Testis (tissue), 3 donors: ENCODE results near the gene DIS3L. TPM values are rescaled to one million over a fixed set of nuclear protein-coding genes. Genes with fewer than 3 reads are reported as not detected.
"Not testable (repeated sequence)": the region's sequence is repeated elsewhere in the genome, so short reads cannot be mapped to it uniquely, and the experiment has no call there.

Experiments
- DNase-seq: peaks from one replicate; pipeline ENCODE4 v3.0.0-alpha.2; 2019
- H3K27ac ChIP-seq, 2 donors: fragments of 200-600 bp; sonication (generic); one replicate each; pipeline ENCODE4 v1.5.1; 2019
- H3K27me3 ChIP-seq: fragments of 200-600 bp; sonication (generic); one replicate; pipeline ENCODE4 v1.5.1; 2019
- H3K36me3 ChIP-seq: fragments of 200-600 bp; sonication (generic); one replicate; pipeline ENCODE4 v1.5.1; 2017; ENCODE audit warnings: low read depth; ENCODE audit errors: missing control alignments
- H3K4me1 ChIP-seq: fragments of 200-600 bp; sonication (generic); one replicate; pipeline ENCODE4 v1.5.1; 2019
- H3K4me3 ChIP-seq, 2 donors: fragments of 200-600 bp; sonication (generic); one replicate each; pipeline ENCODE4 v1.5.1; 2017 to 2019
- H3K9me3 ChIP-seq: fragments of 200-600 bp; sonication (generic); one replicate; pipeline ENCODE4 v1.5.1; 2017
- POLR2A ChIP-seq: fragments of 450-650 bp; IDR thresholded peaks from one replicate; pipeline ENCODE4 v1.6.1; 2017; ENCODE audit warnings: antibody characterized with exemption, mild to moderate bottlenecking, moderate library complexity
- WGBS, 2 donors: methylation state at CpG; one replicate each; pipeline ENCODE4 v1.1.5; 2018; 5-methylcytosine and 5-hydroxymethylcytosine counted together
- intact Hi-C: fragments of 100-400 bp; cut with DNase I; formaldehyde crosslinking; loops from one replicate; pipeline ENCODE4 v1.15.1; 2023; ENCODE audit warnings: low total_unique reads
- polyA plus RNA-seq: library from polyadenylated mRNA; stranded (reverse); fragments of 350-450 nt; fragmentation: Illumina TruSeq; extraction: RNeasy Lipid Tissue Mini Kit (QIAGEN cat#74804); gene quantifications from one replicate; pipeline ENCODE4 v1.2.3, GENCODE V29; 2014; ENCODE audit warnings: low read depth, low replicate concordance; ENCODE audit not compliant: insufficient read depth
- small RNA-seq, 2 donors: library from RNA; depleted of rRNA; stranded (forward); fragments of <200 nt; gene quantifications; one replicate each; pipeline ENCODE3, GENCODE V24; 2016
- total RNA-seq, 2 donors: library from RNA; depleted of rRNA; stranded (reverse); fragments of >200 nt; gene quantifications; one replicate each; pipeline ENCODE4 v1.2.3, GENCODE V29; 2016
- TF ChIP-seq, protein P1 (sequence below), 3 experiments: fragments of 450-650 bp in 2 of 3; fragments of 200-600 bp in 1 of 3; sonication (generic) in 1 of 3; IDR thresholded peaks; one replicate each; pipeline ENCODE4 v1.5.1; 2016 to 2019; ENCODE audit warnings: antibody characterized with exemption in 3 of 3, mild to moderate bottlenecking in 2 of 3, moderate library complexity in 1 of 3

The DIS3L gene
- total and polyA plus RNA-seq, 3 donors from 2014 or later: 46.3 to 51.8 (median 48.7) TPM

DNA sequence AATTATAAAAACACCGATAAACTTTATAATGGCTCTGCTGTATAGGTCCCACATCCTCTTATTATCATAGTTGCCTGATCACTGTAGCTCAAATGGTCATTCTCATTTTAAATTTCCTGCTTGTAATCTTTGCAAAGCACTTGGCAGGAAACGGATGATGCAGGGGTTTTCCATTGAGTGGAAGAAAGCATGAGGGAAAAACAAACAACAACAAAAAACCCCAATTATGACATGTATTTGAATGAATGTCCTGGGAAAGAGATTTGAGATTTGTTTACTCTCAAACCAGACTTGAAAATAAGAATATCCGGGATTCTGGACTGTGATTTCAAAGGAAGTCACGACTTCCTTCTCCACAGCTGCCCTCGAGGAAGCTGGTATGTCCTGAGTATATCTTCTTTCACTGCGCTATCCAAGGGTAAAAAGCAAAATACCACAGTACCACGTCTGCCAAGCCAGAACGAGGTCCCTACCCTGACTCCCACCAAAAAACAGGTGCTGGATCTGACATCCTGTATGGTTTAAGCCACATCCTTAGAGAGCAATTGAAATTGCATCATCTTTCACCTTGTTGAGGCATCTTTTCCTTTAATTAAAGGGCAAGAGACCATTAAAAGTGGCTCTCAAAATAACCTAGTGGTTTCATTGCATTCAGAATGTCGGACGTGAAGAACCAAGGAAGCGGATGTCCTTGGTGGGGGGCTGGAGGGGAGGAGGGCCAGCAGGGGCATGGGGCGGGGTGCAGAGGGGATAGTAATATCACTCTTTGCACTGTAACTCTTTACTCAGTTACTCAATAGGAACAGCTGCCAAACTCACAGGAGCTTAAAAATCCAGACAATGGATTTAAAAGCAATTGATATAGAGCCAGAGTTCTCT is 76.6 kb downstream of the DIS3L start:
- intact Hi-C loops: no loop called here
- no peak for TF ChIP-seq POLR2A
- TF ChIP-seq, protein P1, sequence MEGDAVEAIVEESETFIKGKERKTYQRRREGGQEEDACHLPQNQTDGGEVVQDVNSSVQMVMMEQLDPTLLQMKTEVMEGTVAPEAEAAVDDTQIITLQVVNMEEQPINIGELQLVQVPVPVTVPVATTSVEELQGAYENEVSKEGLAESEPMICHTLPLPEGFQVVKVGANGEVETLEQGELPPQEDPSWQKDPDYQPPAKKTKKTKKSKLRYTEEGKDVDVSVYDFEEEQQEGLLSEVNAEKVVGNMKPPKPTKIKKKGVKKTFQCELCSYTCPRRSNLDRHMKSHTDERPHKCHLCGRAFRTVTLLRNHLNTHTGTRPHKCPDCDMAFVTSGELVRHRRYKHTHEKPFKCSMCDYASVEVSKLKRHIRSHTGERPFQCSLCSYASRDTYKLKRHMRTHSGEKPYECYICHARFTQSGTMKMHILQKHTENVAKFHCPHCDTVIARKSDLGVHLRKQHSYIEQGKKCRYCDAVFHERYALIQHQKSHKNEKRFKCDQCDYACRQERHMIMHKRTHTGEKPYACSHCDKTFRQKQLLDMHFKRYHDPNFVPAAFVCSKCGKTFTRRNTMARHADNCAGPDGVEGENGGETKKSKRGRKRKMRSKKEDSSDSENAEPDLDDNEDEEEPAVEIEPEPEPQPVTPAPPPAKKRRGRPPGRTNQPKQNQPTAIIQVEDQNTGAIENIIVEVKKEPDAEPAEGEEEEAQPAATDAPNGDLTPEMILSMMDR (IDR thresholded peaks at IDR 0.05): no peak
- H3K27ac ChIP-seq: peak overlapping the region in 1 of 2 donors; percentile 64
- 23 to 28% methylated on average over 12 of the region's 12 CpGs for WGBS, 2 donors
- no peaks in the 10 kb centered on the region for H3K4me1 ChIP-seq
- H3K9me3 ChIP-seq: no peaks in the 10 kb centered on the region
- H3K36me3 ChIP-seq: no peaks in the 10 kb centered on the region
- no peaks in the 10 kb centered on the region for H3K27me3 ChIP-seq
- DNase-seq: no peak
- H3K4me3 ChIP-seq: no peak overlapping the region

DNA sequence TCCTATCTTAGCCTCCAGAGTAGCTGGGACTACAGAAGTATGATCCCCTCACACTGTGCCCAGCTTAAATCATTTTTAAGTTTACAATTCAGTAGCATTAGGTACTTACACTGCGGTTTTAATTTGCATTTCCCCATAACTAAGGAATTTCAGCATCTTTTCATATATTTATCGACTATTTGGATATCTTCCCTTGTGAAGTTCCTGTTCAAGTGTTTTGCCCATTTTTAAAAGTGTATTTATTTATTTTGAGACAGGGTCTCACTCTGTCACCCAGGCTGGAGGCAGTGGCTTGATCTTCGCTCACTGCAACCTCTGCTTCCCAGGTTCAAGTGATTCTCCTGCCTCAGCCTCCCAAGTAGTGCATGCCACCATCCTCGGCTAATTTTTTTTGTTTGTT is 80.8 kb downstream of the DIS3L start:
- intact Hi-C loops: no loop called here
- H3K27me3 ChIP-seq: no peaks in the 10 kb centered on the region
- no peak overlapping the region for H3K4me3 ChIP-seq
- WGBS, 2 donors: 94 to 99% methylated on average over 4 of the region's 4 CpGs
- TF ChIP-seq, protein P1 (IDR thresholded peaks at IDR 0.05): no peak
- TF ChIP-seq POLR2A: no peak
- no peaks in the 10 kb centered on the region for H3K9me3 ChIP-seq
- H3K27ac ChIP-seq: no peak overlapping the region
- no peaks in the 10 kb centered on the region for H3K36me3 ChIP-seq
- H3K4me1 ChIP-seq: no peaks in the 10 kb centered on the region
- no peak for DNase-seq

DNA sequence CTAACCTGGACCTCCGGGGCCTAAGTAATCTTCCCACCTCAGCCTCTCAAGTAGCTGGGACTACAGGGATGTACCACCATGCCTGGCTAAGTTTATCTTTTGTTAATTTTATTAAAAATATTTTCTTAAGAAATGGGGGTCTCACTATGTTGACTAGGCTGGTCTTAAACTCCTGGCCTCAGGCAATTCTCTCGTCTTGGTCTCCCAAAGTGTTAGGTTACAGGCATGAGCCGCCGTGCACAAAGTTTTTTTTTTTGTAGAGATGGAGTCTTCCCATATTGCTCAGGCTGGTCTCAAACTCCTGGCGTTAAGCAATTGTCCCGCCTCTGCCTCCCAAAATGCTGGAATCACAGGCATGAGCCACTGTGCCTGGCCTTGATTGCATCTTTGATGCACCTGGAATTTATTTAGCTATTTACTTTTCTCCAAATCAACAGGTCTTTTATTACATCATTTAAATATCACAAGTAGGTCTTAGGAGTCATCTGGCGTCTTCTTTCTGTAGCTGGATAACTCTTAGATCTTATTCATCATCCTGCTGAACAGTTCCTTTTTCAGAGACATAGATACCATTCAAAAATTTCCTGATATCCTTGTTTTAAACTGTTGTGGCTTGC is 85.6 kb downstream of the DIS3L start:
- TF ChIP-seq, protein P1 (IDR thresholded peaks at IDR 0.05): no peak
- TF ChIP-seq POLR2A: no peak
- no peak overlapping the region for H3K4me3 ChIP-seq
- no peaks in the 10 kb centered on the region for H3K36me3 ChIP-seq
- no peak overlapping the region for H3K27ac ChIP-seq
- H3K27me3 ChIP-seq: no peaks in the 10 kb centered on the region
- H3K9me3 ChIP-seq: no peaks in the 10 kb centered on the region
- intact Hi-C loops: no loop called here
- DNase-seq: no peak
- WGBS, 2 donors: 83 to 92% methylated on average over 7 of the region's 7 CpGs
- H3K4me1 ChIP-seq: no peaks in the 10 kb centered on the region

DNA sequence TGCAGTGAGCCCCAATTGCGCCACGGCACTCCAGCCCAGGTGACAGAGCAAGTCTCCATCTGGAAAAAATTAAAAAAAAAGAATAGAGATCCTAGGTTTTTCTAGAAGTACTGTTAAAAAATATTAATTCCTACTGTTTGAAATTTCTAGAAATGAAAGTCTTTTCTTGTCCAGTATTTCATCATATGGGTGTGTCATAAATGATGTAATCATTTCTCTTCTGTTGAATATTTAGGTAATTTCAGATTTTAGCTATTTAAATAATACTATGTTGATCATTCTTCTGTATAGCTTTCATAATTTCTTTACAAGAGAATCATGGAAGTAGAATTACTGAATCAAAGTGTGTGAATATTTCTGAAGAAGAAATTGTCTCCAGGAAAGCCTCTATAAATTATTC is 88.0 kb downstream of the DIS3L start:
- H3K9me3 ChIP-seq, DNase-seq, intact Hi-C loops, H3K36me3 ChIP-seq, H3K4me3 ChIP-seq, H3K4me1 ChIP-seq, H3K27me3 ChIP-seq, H3K27ac ChIP-seq: not testable (repeated sequence)
- 94 to 96% methylated on average over 2 of the region's 2 CpGs for WGBS, 2 donors

Small RNAs within 50 kb of the gene (small RNA-seq; reads per million reads assigned to genes)
- gene RF00019: 0 reads per million in 2 donors
- 7.9 to 14.2 reads per million in 2 donors for gene SCARNA14

Other genes with a start within 250 kb of the DIS3L start
- gene MEGF11, start 39.8 kb upstream of the DIS3L start, total RNA-seq: 1 to 10 TPM; 4.5 to 8.6 TPM
- 18.7 TPM for gene MEGF11, start 39.8 kb upstream of the DIS3L start, polyA plus RNA-seq
- 10 to 100 TPM; 20.7 to 36.8 TPM for gene TIPIN, start 63.1 kb downstream of the DIS3L start, total RNA-seq
- gene TIPIN, start 63.1 kb downstream of the DIS3L start, polyA plus RNA-seq: 31.7 TPM
- 10 to 100 TPM; 27.6 to 29.6 TPM for gene MAP2K1, start 93.3 kb downstream of the DIS3L start, total RNA-seq
- gene MAP2K1, start 93.3 kb downstream of the DIS3L start, polyA plus RNA-seq: 26.1 TPM
- 10 to 100 TPM; 30.7 to 45.4 TPM for gene SNAPC5, start 204.2 kb downstream of the DIS3L start, total RNA-seq
- gene SNAPC5, start 204.2 kb downstream of the DIS3L start, polyA plus RNA-seq: 73.9 TPM
- gene RPL4, start 211.3 kb downstream of the DIS3L start, total RNA-seq: 1,000 to 10,000 TPM in 1 of 2 donors, 100 to 1,000 TPM in 1; 957 to 1,935 TPM
- 1,584 TPM for gene RPL4, start 211.3 kb downstream of the DIS3L start, polyA plus RNA-seq
- gene ZWILCH, start 211.8 kb downstream of the DIS3L start, total RNA-seq: 10 to 100 TPM; 35.1 to 41.7 TPM
- 77.5 TPM for gene ZWILCH, start 211.8 kb downstream of the DIS3L start, polyA plus RNA-seq